ENCODE results near the gene CFAP57.

GRCh38 chr1:43194509-43194908 is 22.4 kb downstream of the CFAP57 start:
- TF ChIP-seq CTCF (IDR thresholded peaks at IDR 0.05; ENCODE audit: borderline replicate concordance, extremely low read depth, low read length, poor library complexity, severe bottlenecking) = no peak
- no peak for TF ChIP-seq EZH2 (IDR thresholded peaks at IDR 0.05; ENCODE audit: borderline replicate concordance, low read depth, low read length, severe bottlenecking)
